Measurements from ENCODE around the gene ARSI. TPM values are rescaled to one million over a fixed set of nuclear protein-coding genes. Genes with fewer than 3 reads are reported as not detected.
A peak's percentile ranks its signal among the peaks of the same experiment; 100 is the strongest.

ARSI gene
- total RNA-seq, 1 donor from 2014 or later: 4.6 TPM

DNA sequence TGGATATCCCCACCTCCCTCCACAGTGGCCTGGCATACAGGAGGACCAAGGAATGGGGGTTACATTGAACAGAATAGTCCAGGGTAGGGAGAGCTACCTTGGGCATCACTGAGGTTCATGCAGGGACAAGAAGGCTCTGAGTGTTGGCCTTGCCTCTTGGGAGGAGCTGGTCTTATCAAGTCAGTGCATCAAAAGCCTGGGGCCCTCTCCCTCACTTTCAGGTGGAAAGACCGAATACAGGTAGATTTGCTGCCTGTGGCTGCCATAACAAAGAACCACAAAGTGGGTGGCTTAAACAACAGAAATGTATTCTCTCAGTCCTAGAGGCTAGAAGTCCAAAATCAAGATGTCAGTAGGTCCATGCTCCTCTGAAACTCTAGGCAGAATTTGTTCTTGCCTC is 18.5 kb upstream of the ARSI start:
- TF ChIP-seq, protein P1, sequence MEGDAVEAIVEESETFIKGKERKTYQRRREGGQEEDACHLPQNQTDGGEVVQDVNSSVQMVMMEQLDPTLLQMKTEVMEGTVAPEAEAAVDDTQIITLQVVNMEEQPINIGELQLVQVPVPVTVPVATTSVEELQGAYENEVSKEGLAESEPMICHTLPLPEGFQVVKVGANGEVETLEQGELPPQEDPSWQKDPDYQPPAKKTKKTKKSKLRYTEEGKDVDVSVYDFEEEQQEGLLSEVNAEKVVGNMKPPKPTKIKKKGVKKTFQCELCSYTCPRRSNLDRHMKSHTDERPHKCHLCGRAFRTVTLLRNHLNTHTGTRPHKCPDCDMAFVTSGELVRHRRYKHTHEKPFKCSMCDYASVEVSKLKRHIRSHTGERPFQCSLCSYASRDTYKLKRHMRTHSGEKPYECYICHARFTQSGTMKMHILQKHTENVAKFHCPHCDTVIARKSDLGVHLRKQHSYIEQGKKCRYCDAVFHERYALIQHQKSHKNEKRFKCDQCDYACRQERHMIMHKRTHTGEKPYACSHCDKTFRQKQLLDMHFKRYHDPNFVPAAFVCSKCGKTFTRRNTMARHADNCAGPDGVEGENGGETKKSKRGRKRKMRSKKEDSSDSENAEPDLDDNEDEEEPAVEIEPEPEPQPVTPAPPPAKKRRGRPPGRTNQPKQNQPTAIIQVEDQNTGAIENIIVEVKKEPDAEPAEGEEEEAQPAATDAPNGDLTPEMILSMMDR (conservative IDR thresholded peaks at IDR 0.05): no peak
- no peaks in the 10 kb centered on the region for H3K9me3 Mint-ChIP-seq
- no peak overlapping the region for H3K4me3 Mint-ChIP-seq
- H3K27ac Mint-ChIP-seq: peak overlapping the region; percentile 29
- no peaks in the 10 kb centered on the region for H3K36me3 Mint-ChIP-seq
- H3K27me3 Mint-ChIP-seq: no peaks in the 10 kb centered on the region
- H3K4me1 Mint-ChIP-seq (ENCODE audit: unreplicated experiment): peaks cover 55% of the 10 kb centered on the region
- no peak for DNase-seq (ENCODE audit: extremely low spot score, unreplicated experiment)

DNA sequence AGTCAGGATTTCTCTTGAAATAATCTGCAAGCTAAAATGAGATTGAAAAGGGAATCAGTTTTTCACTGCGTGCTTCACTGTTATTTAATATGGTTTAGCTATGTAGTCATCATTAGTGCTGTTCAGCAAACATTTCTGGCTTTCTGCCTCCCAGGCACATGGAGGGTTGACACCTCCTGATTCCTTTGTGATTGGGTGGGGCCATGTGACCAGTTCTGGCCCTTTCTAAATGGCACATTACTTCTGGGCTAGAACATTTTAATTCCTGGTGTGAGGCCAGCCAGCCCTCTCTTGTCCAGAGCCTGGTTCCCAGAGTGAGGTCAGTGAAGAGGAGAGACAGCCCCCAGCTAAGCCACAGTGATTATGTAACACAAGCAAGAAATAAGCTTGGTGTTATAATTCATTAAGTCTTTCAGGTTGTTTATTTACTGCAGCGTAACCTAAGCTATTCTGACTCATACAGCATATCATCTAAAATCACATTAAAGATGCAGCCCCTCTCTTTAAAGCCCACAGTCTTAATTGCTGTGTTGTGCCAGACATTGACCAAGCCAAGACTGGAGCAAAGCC is 17.4 kb upstream of the ARSI start:
- TF ChIP-seq, protein P1 (conservative IDR thresholded peaks at IDR 0.05): no peak
- Mint-ChIP-seq H3K27me3 (no peaks in the 10 kb centered on the region), H3K27ac (peak overlapping the region; percentile 29), H3K9me3 (no peaks in the 10 kb centered on the region), H3K4me1 (ENCODE audit: unreplicated experiment) (peaks cover 53% of the 10 kb centered on the region), H3K36me3 (no peaks in the 10 kb centered on the region), H3K4me3 (peak overlapping the region; percentile 32)
- DNase-seq (ENCODE audit: extremely low spot score, unreplicated experiment): no peak

- H3K27ac Mint-ChIP-seq: peak overlapping the region; percentile 29
- no peak for DNase-seq (ENCODE audit: extremely low spot score, unreplicated experiment)
- H3K4me3 Mint-ChIP-seq: peak overlapping the region; percentile 17
- H3K9me3 Mint-ChIP-seq: no peaks in the 10 kb centered on the region
- H3K4me1 Mint-ChIP-seq (ENCODE audit: unreplicated experiment): peaks cover 46% of the 10 kb centered on the region
- no peaks in the 10 kb centered on the region for H3K27me3 Mint-ChIP-seq
- TF ChIP-seq, protein P1 (conservative IDR thresholded peaks at IDR 0.05): no peak
- H3K36me3 Mint-ChIP-seq: no peaks in the 10 kb centered on the region
These were observed 16.7 kb upstream of the ARSI start for GRCh38 chr5:150319484-150319790.

GRCh38 chr5:150318613-150319483 is 16.1 kb upstream of the ARSI start:
- Mint-ChIP-seq H3K9me3 (no peaks in the 10 kb centered on the region), H3K4me1 (ENCODE audit: unreplicated experiment) (peaks cover 50% of the 10 kb centered on the region), H3K36me3 (no peaks in the 10 kb centered on the region), H3K4me3 (peak overlapping the region; percentile 17), H3K27me3 (no peaks in the 10 kb centered on the region), H3K27ac (peak overlapping the region; percentile 10)
- DNase-seq (ENCODE audit: extremely low spot score, unreplicated experiment): no peak
- TF ChIP-seq, protein P1 (conservative IDR thresholded peaks at IDR 0.05): no peak

DNA sequence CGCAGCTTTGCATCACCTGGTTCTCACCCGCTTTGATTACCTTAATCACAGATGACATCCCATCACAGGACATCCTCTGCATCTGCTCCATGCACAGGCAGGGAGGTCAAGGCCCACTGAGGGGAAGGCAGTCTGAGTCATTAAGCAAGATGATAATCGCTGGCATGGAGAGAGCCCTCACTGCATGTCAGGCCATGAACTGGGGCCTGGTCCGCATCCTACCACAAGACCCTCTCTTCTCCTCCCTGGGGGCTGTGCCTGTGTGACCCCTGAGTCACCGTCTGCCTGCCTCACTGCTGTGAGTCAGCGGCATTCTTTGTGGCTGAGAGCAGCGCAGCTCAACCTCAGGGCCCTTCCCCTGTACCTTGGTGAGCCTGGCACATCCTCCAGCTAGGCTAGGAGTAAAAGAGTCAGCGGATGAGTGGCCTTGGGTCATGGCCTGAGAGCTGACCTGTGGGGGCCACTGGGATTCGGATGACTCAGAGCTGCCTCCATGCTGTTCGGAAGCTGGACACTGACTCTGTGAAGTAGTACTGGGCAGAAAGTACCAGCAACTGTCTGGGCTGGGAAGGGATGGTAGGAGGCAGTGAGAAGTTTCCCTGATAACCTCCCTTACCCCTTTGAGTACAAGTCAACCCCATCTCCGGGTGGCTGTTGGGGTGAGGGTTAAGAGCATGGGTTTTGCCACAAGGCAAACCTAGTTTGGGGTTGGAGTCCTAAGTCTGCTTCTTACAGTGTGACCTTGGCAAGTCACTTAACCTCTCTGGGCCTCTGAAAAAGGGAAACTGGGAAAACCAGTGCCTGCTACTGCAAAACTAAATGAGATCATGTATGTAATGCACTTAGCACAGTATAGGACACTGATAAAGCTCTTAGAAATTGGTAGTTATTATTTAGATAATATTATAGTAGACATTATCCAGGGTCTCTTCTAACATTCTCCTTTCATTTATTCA is 14.6 kb upstream of the ARSI start:
- H3K36me3 Mint-ChIP-seq: no peaks in the 10 kb centered on the region
- peak overlapping the region; percentile 56 for H3K27ac Mint-ChIP-seq
- no peaks in the 10 kb centered on the region for H3K27me3 Mint-ChIP-seq
- no peak overlapping the region for H3K4me3 Mint-ChIP-seq
- peaks cover 55% of the 10 kb centered on the region for H3K4me1 Mint-ChIP-seq (ENCODE audit: unreplicated experiment)
- no peaks in the 10 kb centered on the region for H3K9me3 Mint-ChIP-seq
- TF ChIP-seq, protein P1 (conservative IDR thresholded peaks at IDR 0.05): no peak
- no peak for DNase-seq (ENCODE audit: extremely low spot score, unreplicated experiment)
